ENCODE data around the gene CBLN1. TPM values are rescaled to one million over a fixed set of nuclear protein-coding genes. Genes with fewer than 3 reads are reported as not detected.

Gene CBLN1
- total and polyA plus RNA-seq, 2 experiments from 2014 or later = 1.2 to 6.4 TPM

DNA sequence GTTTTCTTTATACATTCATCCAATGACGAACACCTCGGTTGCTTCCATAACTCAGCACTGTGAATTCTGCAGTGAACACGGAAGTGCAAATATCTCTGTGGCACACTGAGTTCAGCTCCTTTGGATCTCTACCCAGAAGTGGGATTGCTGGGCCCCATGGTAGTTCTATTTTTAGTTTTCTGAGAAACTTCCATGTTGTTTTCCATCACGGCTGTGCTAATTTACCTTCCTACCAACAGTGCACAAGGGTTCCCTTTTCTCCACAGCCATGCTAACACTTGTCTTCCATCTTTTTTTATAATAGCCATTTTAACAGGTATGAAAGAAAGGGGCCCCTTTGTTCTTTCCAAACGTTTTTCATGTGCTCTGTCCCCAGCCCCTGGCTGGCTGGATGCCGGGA lies 30.2 kb upstream of the CBLN1 start:
- H3K27me3 Mint-ChIP-seq (ENCODE audit: insufficient read depth, low read depth, poor library complexity) = peaks cover 5% of the 10 kb centered on the region

More for the DNA sequence above, 30.2 kb upstream of the CBLN1 start:
- Mint-ChIP-seq H3K4me3 (no peak overlapping the region), H3K9me3 (no peaks in the 10 kb centered on the region), H3K36me3 (ENCODE audit: low read depth) (no peaks in the 10 kb centered on the region), H3K27ac (no peak overlapping the region), H3K4me1 (peaks cover 15% of the 10 kb centered on the region)
- H3K27me3 ChIP-seq (ENCODE audit: insufficient read depth) = no peaks in the 10 kb centered on the region; the same call in 1 of the 2 replicates
- no peak overlapping the region for H3K4me3 ChIP-seq
- H4K20me1 ChIP-seq (replicated peaks; ENCODE audit: insufficient read depth) = no peaks in the 10 kb centered on the region
- H3K9me2 ChIP-seq (ENCODE audit: insufficient read depth) = no peaks in the 10 kb centered on the region
- TF ChIP-seq POLR2AphosphoS5 (IDR thresholded peaks at IDR 0.05; ENCODE audit: low read depth) (no peak), ZNF114 (CRISPR knock-in tag; IDR thresholded peaks at IDR 0.05) (no peak), EZH2 (IDR thresholded peaks at IDR 0.05; ENCODE audit: low read depth, unreplicated experiment) (no peak), JUNB (IDR thresholded peaks at IDR 0.05; ENCODE audit: unreplicated experiment) (no peak), EZH2phosphoT487 (IDR thresholded peaks at IDR 0.05; ENCODE audit: unreplicated experiment) (no peak), NANOG (IDR thresholded peaks at IDR 0.05; ENCODE audit: borderline replicate concordance) (no peak), STAT1 (IDR thresholded peaks at IDR 0.05; ENCODE audit: unreplicated experiment) (no peak), ZNF331 (CRISPR knock-in tag; IDR thresholded peaks at IDR 0.05; ENCODE audit: low read depth) (no peak), CREB1 (CRISPR knock-in tag; IDR thresholded peaks at IDR 0.05; ENCODE audit: low read depth) (no peak)
- TF ChIP-seq, protein P1, sequence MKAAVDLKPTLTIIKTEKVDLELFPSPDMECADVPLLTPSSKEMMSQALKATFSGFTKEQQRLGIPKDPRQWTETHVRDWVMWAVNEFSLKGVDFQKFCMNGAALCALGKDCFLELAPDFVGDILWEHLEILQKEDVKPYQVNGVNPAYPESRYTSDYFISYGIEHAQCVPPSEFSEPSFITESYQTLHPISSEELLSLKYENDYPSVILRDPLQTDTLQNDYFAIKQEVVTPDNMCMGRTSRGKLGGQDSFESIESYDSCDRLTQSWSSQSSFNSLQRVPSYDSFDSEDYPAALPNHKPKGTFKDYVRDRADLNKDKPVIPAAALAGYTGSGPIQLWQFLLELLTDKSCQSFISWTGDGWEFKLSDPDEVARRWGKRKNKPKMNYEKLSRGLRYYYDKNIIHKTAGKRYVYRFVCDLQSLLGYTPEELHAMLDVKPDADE (IDR thresholded peaks at IDR 0.05) = no peak
- TF ChIP-seq, protein P2, sequence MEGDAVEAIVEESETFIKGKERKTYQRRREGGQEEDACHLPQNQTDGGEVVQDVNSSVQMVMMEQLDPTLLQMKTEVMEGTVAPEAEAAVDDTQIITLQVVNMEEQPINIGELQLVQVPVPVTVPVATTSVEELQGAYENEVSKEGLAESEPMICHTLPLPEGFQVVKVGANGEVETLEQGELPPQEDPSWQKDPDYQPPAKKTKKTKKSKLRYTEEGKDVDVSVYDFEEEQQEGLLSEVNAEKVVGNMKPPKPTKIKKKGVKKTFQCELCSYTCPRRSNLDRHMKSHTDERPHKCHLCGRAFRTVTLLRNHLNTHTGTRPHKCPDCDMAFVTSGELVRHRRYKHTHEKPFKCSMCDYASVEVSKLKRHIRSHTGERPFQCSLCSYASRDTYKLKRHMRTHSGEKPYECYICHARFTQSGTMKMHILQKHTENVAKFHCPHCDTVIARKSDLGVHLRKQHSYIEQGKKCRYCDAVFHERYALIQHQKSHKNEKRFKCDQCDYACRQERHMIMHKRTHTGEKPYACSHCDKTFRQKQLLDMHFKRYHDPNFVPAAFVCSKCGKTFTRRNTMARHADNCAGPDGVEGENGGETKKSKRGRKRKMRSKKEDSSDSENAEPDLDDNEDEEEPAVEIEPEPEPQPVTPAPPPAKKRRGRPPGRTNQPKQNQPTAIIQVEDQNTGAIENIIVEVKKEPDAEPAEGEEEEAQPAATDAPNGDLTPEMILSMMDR (conservative IDR thresholded peaks at IDR 0.05; ENCODE audit: low read depth in 2 of 2) = no peak
- TF ChIP-seq, protein P3, sequence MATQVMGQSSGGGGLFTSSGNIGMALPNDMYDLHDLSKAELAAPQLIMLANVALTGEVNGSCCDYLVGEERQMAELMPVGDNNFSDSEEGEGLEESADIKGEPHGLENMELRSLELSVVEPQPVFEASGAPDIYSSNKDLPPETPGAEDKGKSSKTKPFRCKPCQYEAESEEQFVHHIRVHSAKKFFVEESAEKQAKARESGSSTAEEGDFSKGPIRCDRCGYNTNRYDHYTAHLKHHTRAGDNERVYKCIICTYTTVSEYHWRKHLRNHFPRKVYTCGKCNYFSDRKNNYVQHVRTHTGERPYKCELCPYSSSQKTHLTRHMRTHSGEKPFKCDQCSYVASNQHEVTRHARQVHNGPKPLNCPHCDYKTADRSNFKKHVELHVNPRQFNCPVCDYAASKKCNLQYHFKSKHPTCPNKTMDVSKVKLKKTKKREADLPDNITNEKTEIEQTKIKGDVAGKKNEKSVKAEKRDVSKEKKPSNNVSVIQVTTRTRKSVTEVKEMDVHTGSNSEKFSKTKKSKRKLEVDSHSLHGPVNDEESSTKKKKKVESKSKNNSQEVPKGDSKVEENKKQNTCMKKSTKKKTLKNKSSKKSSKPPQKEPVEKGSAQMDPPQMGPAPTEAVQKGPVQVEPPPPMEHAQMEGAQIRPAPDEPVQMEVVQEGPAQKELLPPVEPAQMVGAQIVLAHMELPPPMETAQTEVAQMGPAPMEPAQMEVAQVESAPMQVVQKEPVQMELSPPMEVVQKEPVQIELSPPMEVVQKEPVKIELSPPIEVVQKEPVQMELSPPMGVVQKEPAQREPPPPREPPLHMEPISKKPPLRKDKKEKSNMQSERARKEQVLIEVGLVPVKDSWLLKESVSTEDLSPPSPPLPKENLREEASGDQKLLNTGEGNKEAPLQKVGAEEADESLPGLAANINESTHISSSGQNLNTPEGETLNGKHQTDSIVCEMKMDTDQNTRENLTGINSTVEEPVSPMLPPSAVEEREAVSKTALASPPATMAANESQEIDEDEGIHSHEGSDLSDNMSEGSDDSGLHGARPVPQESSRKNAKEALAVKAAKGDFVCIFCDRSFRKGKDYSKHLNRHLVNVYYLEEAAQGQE (IDR thresholded peaks at IDR 0.05; ENCODE audit: unreplicated experiment) = no peak
- TF ChIP-seq, protein P4, sequence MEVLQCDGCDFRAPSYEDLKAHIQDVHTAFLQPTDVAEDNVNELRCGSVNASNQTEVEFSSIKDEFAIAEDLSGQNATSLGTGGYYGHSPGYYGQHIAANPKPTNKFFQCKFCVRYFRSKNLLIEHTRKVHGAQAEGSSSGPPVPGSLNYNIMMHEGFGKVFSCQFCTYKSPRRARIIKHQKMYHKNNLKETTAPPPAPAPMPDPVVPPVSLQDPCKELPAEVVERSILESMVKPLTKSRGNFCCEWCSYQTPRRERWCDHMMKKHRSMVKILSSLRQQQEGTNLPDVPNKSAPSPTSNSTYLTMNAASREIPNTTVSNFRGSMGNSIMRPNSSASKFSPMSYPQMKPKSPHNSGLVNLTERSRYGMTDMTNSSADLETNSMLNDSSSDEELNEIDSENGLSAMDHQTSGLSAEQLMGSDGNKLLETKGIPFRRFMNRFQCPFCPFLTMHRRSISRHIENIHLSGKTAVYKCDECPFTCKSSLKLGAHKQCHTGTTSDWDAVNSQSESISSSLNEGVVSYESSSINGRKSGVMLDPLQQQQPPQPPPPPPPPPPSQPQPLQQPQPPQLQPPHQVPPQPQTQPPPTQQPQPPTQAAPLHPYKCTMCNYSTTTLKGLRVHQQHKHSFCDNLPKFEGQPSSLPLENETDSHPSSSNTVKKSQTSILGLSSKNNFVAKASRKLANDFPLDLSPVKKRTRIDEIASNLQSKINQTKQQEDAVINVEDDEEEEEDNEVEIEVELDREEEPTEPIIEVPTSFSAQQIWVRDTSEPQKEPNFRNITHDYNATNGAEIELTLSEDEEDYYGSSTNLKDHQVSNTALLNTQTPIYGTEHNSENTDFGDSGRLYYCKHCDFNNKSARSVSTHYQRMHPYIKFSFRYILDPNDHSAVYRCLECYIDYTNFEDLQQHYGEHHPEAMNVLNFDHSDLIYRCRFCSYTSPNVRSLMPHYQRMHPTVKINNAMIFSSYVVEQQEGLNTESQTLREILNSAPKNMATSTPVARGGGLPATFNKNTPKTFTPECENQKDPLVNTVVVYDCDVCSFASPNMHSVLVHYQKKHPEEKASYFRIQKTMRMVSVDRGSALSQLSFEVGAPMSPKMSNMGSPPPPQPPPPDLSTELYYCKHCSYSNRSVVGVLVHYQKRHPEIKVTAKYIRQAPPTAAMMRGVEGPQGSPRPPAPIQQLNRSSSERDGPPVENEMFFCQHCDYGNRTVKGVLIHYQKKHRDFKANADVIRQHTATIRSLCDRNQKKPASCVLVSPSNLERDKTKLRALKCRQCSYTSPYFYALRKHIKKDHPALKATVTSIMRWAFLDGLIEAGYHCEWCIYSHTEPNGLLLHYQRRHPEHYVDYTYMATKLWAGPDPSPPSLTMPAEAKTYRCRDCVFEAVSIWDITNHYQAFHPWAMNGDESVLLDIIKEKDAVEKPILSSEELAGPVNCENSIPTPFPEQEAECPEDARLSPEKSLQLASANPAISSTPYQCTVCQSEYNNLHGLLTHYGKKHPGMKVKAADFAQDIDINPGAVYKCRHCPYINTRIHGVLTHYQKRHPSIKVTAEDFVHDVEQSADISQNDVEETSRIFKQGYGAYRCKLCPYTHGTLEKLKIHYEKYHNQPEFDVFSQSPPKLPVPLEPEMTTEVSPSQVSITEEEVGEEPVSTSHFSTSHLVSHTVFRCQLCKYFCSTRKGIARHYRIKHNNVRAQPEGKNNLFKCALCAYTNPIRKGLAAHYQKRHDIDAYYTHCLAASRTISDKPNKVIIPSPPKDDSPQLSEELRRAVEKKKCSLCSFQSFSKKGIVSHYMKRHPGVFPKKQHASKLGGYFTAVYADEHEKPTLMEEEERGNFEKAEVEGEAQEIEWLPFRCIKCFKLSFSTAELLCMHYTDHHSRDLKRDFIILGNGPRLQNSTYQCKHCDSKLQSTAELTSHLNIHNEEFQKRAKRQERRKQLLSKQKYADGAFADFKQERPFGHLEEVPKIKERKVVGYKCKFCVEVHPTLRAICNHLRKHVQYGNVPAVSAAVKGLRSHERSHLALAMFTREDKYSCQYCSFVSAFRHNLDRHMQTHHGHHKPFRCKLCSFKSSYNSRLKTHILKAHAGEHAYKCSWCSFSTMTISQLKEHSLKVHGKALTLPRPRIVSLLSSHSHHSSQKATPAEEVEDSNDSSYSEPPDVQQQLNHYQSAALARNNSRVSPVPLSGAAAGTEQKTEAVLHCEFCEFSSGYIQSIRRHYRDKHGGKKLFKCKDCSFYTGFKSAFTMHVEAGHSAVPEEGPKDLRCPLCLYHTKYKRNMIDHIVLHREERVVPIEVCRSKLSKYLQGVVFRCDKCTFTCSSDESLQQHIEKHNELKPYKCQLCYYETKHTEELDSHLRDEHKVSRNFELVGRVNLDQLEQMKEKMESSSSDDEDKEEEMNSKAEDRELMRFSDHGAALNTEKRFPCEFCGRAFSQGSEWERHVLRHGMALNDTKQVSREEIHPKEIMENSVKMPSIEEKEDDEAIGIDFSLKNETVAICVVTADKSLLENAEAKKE (CRISPR knock-in tag; IDR thresholded peaks at IDR 0.05) = no peak
- H3K4me2 ChIP-seq = no peak overlapping the region
- H3K79me2 ChIP-seq (replicated peaks; ENCODE audit: insufficient read depth) = no peaks in the 10 kb centered on the region
- no peaks in the 10 kb centered on the region for H3K36me3 ChIP-seq (ENCODE audit: insufficient read depth)
- ATAC-seq = no peak
- peak overlapping the region; percentile 91 for H2AFZ ChIP-seq
- no peak overlapping the region for H3K27ac ChIP-seq (ENCODE audit: low read depth)
- no peaks in the 10 kb centered on the region for H3F3A ChIP-seq (replicated peaks; ENCODE audit: low read depth)
- H3K4me1 ChIP-seq (ENCODE audit: insufficient read depth) = peaks cover 18% of the 10 kb centered on the region
- DNase-seq (ENCODE audit: low spot score) = no peak
